C1 segment of cervical spinal cord (tissue), 14 donors: Measurements from ENCODE around the gene C5orf24.

Experiments used
- DNase-seq, 14 donors: peaks; one replicate each; lab custom pipeline; 2025; lab: John Stamatoyannopoulos, UW

Gene C5orf24

DNA sequence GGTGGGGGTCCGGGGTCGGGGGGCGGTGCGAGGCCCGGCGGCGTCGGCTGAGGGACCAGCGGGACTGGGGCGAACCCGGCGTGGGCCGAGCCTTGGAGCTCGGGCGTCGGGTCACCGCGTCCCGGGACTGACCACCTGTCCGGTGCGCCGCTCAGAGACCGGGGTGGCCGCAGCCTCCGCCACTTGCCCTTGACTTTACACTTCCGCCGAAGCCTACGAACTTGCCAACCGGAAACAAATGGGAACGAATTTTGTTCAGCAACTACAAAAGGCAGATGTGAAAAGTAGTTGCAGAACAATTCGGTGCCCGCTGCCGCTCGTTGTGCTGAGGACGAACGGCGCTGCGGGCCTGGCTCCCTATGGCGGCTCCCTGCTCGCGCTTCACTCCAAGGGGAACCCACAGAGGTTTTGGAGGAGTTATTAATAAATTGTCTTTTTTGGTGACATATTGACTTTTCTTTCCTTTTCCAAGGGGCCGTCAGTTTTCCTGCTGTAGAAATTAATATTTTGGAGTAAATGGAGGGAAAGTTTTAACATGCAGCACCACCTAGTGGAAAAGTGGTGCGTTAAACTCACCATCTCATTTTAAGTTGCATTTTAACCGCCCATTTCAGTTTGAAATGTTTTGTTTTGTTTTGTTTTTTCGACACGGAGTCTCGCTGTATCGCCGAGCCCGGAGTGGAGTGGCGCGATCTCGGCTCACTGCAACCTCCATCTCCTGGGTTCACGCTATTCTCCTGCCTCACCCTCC lies 59.7 kb downstream of the C5orf24 start:
- DNase-seq, result peak in 11 of 14 donors; percentile 55 to 87 (median 70)

DNA sequence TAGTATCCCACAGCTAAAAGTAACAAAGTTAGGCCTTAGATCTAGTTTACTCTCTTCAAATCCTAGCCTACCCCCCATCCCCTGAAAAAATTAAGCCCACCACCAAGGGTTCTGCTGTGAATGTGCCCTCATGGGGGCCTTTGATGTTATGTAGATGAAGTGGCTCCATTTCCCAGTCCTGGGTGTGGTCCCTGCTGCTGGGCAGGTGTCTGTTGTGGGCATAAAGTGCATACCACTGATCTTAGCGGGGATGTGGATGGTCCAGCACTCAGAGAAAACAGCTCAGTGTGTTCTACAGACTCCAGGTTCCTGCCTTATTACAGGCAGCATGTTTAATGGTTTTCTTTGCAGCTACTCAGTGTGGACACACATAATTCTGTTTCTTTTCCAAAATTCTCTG lies 61.0 kb downstream of the C5orf24 start:
- DNase-seq, result no peak
